HG02943 (cell line): Measurements from ENCODE around the gene CCDC117.
"Not testable (repeated sequence)": the region's sequence is repeated elsewhere in the genome, so short reads cannot be mapped to it uniquely, and the experiment has no call there.

Experiments used
- ATAC-seq: cut with Tn5 transposase; IDR thresholded peaks from one replicate; pipeline ENCODE4 v1.9.1; 2021; ENCODE audit warnings: mild to moderate bottlenecking, low read depth, moderate library complexity; ENCODE audit not compliant: unreplicated experiment

Gene CCDC117

DNA sequence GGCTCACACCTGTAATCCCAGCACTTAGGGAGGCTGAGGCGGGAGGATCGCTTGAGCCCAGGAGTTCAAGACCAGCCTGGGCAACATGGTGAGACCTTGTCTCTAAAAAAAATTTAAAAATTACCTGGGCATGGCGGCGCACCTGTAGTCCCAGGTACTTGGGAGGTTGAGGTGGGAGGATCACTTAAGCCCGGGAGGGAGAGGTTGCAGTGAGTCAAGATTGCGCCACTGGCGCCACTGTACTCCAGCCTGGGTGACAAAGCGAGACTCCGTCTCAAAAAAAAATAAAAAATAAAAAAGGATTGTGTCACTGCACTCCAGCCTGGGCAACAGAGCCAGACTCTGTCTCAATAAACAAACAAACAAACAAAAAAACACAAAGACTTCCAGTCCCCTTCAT lies 52.0 kb downstream of the CCDC117 start:
- not testable (repeated sequence) for ATAC-seq

DNA sequence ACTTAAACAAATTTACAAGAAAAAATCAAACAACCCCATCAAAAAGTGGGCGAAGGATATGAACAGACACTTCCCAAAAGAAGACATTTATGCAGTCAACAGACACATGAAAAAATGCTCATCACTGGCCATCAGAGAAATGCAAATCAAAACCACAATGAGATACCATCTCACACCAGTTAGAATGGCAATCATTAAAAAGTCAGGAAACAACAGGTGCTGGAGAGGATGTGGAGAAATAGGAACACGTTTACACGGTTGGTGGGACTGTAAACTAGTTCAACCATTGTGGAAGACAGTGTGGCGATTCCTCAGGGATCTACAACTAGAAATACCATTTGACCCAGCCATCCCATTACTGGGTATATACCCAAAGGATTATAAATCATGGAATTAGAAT lies 53.9 kb downstream of the CCDC117 start:
- ATAC-seq, result not testable (repeated sequence)

DNA sequence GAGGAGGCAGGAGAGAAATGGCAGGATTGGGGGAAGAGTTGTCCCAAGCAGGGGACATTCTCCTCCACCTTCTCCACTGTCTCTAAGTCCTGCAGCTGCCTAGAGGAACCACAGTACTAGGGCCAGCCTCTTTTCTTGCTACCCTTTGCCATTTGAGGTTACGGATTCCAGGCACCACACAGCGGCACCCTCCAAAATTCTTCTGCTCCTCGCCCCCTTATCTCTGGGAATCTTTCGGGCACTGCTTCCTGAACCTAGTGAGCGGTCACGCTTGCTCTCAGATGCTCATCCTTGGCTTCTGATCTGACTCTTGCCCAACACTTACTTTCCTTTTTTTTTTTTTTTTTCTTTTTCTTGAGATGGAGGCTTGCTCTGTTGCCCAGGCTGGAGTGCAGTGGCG lies 54.4 kb downstream of the CCDC117 start:
- ATAC-seq, result no peak

GRCh38 chr22:28829358-28830181 lies 57.1 kb downstream of the CCDC117 start:
- ATAC-seq, result no peak

GRCh38 chr22:28830441-28830840 lies 57.9 kb downstream of the CCDC117 start:
- no peak for ATAC-seq

DNA sequence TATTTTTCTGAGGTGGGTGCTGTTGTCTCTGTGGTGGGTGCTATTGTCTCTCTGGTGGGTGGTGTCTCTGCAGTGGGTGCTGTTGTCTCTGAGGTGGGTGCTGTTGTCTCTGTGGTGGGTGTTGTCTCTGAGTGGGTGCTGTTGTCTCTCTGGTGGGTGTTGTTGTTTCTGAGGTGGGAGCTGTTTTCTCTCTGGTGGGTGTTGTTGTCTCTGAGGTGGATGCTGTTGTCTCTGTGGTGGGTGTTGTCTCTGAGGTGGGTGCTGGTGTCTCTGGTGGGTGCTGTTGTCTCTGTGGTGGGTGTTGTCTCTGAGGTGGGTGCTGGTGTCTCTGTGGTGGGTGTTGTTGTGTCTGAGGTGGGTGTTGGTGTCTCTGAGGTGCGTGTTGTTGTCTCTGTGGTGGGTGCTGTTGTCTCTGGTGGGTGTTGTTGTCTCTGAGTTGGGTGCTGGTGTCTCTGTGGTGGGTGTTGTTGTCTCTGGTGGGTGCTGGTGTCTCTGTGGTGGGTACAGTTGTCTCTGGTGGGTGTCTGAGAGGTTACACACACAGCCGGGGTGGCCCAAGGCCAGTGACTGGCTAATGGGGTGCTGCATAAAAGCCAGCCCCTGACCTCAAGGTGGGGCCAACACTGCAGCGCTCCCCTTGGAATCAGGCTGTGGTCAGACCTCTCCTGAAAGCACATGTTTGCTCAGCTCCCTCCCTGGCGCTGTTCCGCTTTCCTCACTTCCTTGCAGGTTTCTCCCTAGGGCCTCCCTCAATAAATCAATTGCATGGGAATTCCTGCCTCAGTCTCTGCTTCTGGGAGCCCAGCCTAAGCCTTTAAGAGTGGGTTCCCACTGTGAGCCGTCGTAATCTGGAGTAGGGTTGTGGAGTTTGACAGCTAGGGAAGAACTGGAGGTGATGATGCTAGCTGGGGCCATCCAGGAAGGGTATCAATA lies 58.9 kb downstream of the CCDC117 start:
- no peak for ATAC-seq

GRCh38 chr22:28832731-28833130 lies 60.2 kb downstream of the CCDC117 start:
- ATAC-seq, result no peak

- no peak for ATAC-seq
These were observed 60.9 kb downstream of the CCDC117 start for GRCh38 chr22:28833276-28833923.

DNA sequence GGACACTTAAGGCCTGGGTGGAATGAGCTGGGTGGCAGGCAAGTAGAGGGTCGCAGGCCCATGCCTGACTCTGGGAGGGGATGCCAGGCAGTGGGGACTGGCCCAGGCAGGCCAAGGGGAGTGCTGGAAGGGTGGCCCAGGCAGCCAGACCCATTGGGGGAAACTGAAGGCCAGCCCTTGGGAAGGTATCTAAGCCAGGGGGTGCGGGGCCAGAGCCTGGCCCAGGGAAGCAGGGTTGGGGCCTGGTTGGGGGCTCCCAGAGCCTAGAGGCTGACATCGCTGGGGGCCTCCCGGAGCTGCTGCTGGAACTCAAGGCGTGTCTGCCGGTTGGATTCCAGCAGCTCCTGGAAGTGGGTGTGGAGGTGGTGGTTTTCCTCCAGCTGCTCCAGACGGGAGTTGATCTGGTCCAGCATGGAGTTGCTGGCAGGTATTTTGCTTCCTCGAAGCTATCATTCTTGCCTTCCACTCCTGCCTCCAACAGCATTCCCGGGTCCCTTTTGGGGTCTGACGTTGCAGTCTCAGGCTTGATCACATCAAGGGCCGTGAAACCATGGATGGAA lies 63.2 kb downstream of the CCDC117 start:
- ATAC-seq, result no peak

DNA sequence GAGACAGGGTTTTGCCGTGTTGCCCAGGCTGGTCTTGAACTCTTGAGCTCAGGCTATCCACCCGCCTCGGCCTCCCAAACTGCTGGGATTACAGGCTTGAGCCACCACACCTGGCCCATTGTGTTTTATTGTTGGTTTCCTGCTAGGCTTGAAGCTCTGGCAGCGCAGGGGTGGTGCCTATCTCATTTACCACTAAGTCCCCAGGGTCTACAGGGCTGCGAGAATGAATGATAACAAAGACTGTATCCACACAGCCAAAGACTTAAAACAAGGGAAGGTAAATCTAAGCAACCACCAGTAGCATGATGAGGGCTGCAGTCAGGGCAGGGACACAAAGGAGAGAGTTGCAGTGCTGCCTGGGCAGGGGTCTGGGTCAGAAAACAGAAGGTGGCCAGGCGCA lies 65.1 kb downstream of the CCDC117 start:
- no peak for ATAC-seq
